H9 (cell line): ENCODE data around the gene GPC6. TPM values are rescaled to one million over a fixed set of nuclear protein-coding genes. Genes with fewer than 3 reads are reported as not detected.

ENCODE experiments used
- DNase-seq: peaks from one replicate; pipeline ENCODE4 v3.0.0-alpha.2; 2017
- H2AFZ ChIP-seq: one replicate; pipeline ENCODE4 v1.6.1; 2013; ENCODE audit warnings: mild to moderate bottlenecking, low read length, control low read depth, moderate library complexity
- H2AK5ac ChIP-seq: 2 replicates; pipeline ENCODE4 v1.6.1; 2013; ENCODE audit warnings: low read length, control low read depth, mixed read lengths; ENCODE audit not compliant: insufficient read length
- H2BK120ac ChIP-seq: one replicate; pipeline ENCODE4 v1.6.1; 2013; ENCODE audit warnings: low read depth, mild to moderate bottlenecking, low read length, control low read depth, inconsistent platforms; ENCODE audit not compliant: poor library complexity, severe bottlenecking
- H2BK12ac ChIP-seq: 2 replicates; pipeline ENCODE4 v1.6.1; 2013; ENCODE audit warnings: low read length, control low read depth, mixed read lengths, low read depth; ENCODE audit not compliant: insufficient read length
- H2BK15ac ChIP-seq: 2 replicates; pipeline ENCODE4 v1.6.1; 2013; ENCODE audit warnings: low read depth, low read length, control low read depth
- H2BK20ac ChIP-seq: one replicate; pipeline ENCODE4 v1.6.1; 2013; ENCODE audit warnings: low read depth, mild to moderate bottlenecking, low read length, control low read depth, inconsistent platforms; ENCODE audit not compliant: poor library complexity, severe bottlenecking
- H2BK5ac ChIP-seq: 2 replicates; pipeline ENCODE4 v1.6.1; 2013; ENCODE audit warnings: low read length, control low read depth, mixed read lengths; ENCODE audit not compliant: insufficient read length
- H3K14ac ChIP-seq: 2 replicates; pipeline ENCODE4 v1.6.1; 2013; ENCODE audit warnings: low read length, control low read depth; ENCODE audit not compliant: insufficient read depth
- H3K18ac ChIP-seq: 2 replicates; pipeline ENCODE4 v1.6.1; 2013; ENCODE audit warnings: low read depth, mild to moderate bottlenecking, mixed read lengths, low read length, control low read depth; ENCODE audit not compliant: insufficient read length
- H3K23ac ChIP-seq: 2 replicates; pipeline ENCODE4 v1.6.1; 2013; ENCODE audit warnings: low read length, control low read depth, mixed read lengths, low read depth; ENCODE audit not compliant: insufficient read length
- H3K23me2 ChIP-seq: 2 replicates; pipeline ENCODE4 v1.6.1; 2013; ENCODE audit warnings: low read depth, mild to moderate bottlenecking, mixed read lengths, low read length, control low read depth; ENCODE audit not compliant: insufficient read length, poor library complexity, severe bottlenecking
- H3K27ac ChIP-seq: 2 replicates; pipeline ENCODE4 v1.5.1; 2013; ENCODE audit warnings: low read length, control low read depth, mixed read lengths, low read depth; ENCODE audit not compliant: insufficient read length
- H3K27me3 ChIP-seq: 2 replicates; pipeline ENCODE4 v1.6.1; 2013; ENCODE audit warnings: low read length, control low read depth, inconsistent platforms; ENCODE audit not compliant: insufficient read depth
- H3K4ac ChIP-seq: 2 replicates; pipeline ENCODE4 v1.6.1; 2013; ENCODE audit warnings: low read depth, mild to moderate bottlenecking, control low read depth, inconsistent platforms, low read length, moderate library complexity
- H3K4me1 ChIP-seq: 2 replicates; pipeline ENCODE4 v1.6.1; 2013; ENCODE audit warnings: low read length, control low read depth, inconsistent platforms; ENCODE audit not compliant: insufficient read depth
- H3K4me2 ChIP-seq: 2 replicates; pipeline ENCODE4 v1.6.1; 2013; ENCODE audit warnings: low read length, control low read depth, mixed read lengths; ENCODE audit not compliant: insufficient read length, insufficient read depth
- H3K56ac ChIP-seq: 2 replicates; pipeline ENCODE4 v1.6.1; 2013; ENCODE audit warnings: low read depth, mild to moderate bottlenecking, mixed read lengths, low read length, control low read depth; ENCODE audit not compliant: insufficient read length
- H3K79me1 ChIP-seq: 2 replicates; pipeline ENCODE4 v1.6.1; 2013; ENCODE audit warnings: low read depth, mild to moderate bottlenecking, moderate library complexity, low read length, control low read depth, inconsistent platforms; ENCODE audit not compliant: insufficient read depth, poor library complexity, severe bottlenecking
- H3K79me2 ChIP-seq: 2 replicates; pipeline ENCODE4 v1.6.1; 2013; ENCODE audit warnings: low read length, control low read depth, inconsistent platforms; ENCODE audit not compliant: insufficient read depth
- H3K9ac ChIP-seq: 2 replicates; pipeline ENCODE4 v1.6.1; 2013; ENCODE audit warnings: low read length, control low read depth, mixed read lengths; ENCODE audit not compliant: insufficient read length; ENCODE audit errors: extremely low read depth
- H3K9me3 ChIP-seq: one replicate; pipeline ENCODE4 v1.6.1; 2013; ENCODE audit warnings: low read depth, low read length, inconsistent platforms; ENCODE audit not compliant: control insufficient read depth
- H3T11ph ChIP-seq: one replicate; pipeline ENCODE4 v1.6.1; 2013; ENCODE audit warnings: mild to moderate bottlenecking, low read length, control low read depth, inconsistent platforms
- H4K20me1 ChIP-seq: one replicate; pipeline ENCODE4 v1.6.1; 2013; ENCODE audit not compliant: control insufficient read depth, insufficient read length, insufficient read depth
- H4K5ac ChIP-seq: 2 replicates; pipeline ENCODE4 v1.6.1; 2013; ENCODE audit warnings: low read depth, mild to moderate bottlenecking, mixed read lengths, low read length, control low read depth; ENCODE audit not compliant: insufficient read length
- H4K8ac ChIP-seq: replicated peaks from 2 replicates; pipeline ENCODE4 v1.6.1; 2013; ENCODE audit warnings: low read length, control low read depth, mixed read lengths, low read depth; ENCODE audit not compliant: insufficient read length
- H4K91ac ChIP-seq: 2 replicates; pipeline ENCODE4 v1.6.1; 2013; ENCODE audit warnings: low read depth, mild to moderate bottlenecking, moderate library complexity, mixed read lengths, low read length, control low read depth; ENCODE audit not compliant: insufficient read length
- H3K27ac Mint-ChIP-seq, 3 experiments: 2 replicates in 2 of 3; 3 replicates in 1 of 3; pipeline ENCODE4 v1.8.0; 2020 to 2021; ENCODE audit warnings: mixed read lengths in 3 of 3, mild to moderate bottlenecking in 1 of 3, moderate library complexity in 1 of 3
- H3K27me3 Mint-ChIP-seq: 2 replicates; pipeline ENCODE4 v1.8.0; 2021; ENCODE audit warnings: low read depth, mild to moderate bottlenecking, moderate library complexity, mixed read lengths
- H3K36me3 Mint-ChIP-seq, 3 experiments: 2 replicates in 2 of 3; 3 replicates in 1 of 3; pipeline ENCODE4 v1.8.0; 2020 to 2021; ENCODE audit warnings: low read depth in 3 of 3, mixed read lengths in 3 of 3; ENCODE audit not compliant: insufficient read depth in 1 of 3
- H3K4me1 Mint-ChIP-seq, 2 experiments: 2 replicates each; pipeline ENCODE4 v1.8.0; 2020; ENCODE audit warnings: mixed read lengths in 2 of 2
- H3K4me3 Mint-ChIP-seq, 2 experiments: 2 replicates in 1 of 2; 3 replicates in 1 of 2; pipeline ENCODE4 v1.8.0; 2020 to 2021; ENCODE audit warnings: mild to moderate bottlenecking in 2 of 2, mixed read lengths in 2 of 2, moderate library complexity in 1 of 2
- H3K9me3 Mint-ChIP-seq, 2 experiments: 2 replicates in 1 of 2; 3 replicates in 1 of 2; pipeline ENCODE4 v1.8.0; 2020; ENCODE audit warnings: mild to moderate bottlenecking in 2 of 2, mixed read lengths in 2 of 2, moderate library complexity in 1 of 2
- CTCF ChIP-seq: fragments of 200-600 bp; sonication (generic); conservative IDR thresholded peaks from 3 replicates; pipeline ENCODE4 v1.8.0; 2021; ENCODE audit warnings: antibody characterized with exemption, mild to moderate bottlenecking
- WGBS: extraction: QIAGEN DNeasy Blood & Tissue Kit; methylation state at CpG from one replicate; pipeline ENCODE4 v1.1.7; 2013; ENCODE audit warnings: missing lambda C conversion rate, low lambda C conversion rate, mixed read lengths; ENCODE audit not compliant: insufficient read length; ENCODE audit errors: extremely low coverage; 5-methylcytosine and 5-hydroxymethylcytosine counted together
- total RNA-seq: library from RNA; stranded (reverse); gene quantifications from 2 replicates; pipeline ENCODE4 v1.2.1, GENCODE V29; 2021

GPC6 gene
- total RNA-seq, 1 experiment from 2014 or later = 15.6 TPM

GRCh38 chr13:93736909-93737308, 510.3 kb downstream of the GPC6 start:
- peaks cover 6 to 7% of the 10 kb centered on the region in 2 experiments; a peak in 2 of 4 replicates for H3K4me1 Mint-ChIP-seq
- WGBS = no CpG with 5 or more reads among the region's 3 CpGs

More at GRCh38 chr13:93736909-93737308, 510.3 kb downstream of the GPC6 start:
- H3K79me2 ChIP-seq = no peaks in the 10 kb centered on the region
- no peaks in the 10 kb centered on the region for H3K9me3 ChIP-seq
- H3K18ac ChIP-seq = no peak overlapping the region
- H3K56ac ChIP-seq = no peak overlapping the region
- DNase-seq = no peak
- H3K23me2 ChIP-seq = no peaks in the 10 kb centered on the region
- H4K20me1 ChIP-seq = no peaks in the 10 kb centered on the region
- H3K23ac ChIP-seq = no peak overlapping the region
- no peak overlapping the region for H3K27ac ChIP-seq
- H3K27me3 ChIP-seq = no peaks in the 10 kb centered on the region
- H3K9me3 Mint-ChIP-seq = 0 out of 5 replicates have a peak, but pooled peaks cover 0 to 2% of the 10 kb centered on the region in 2 experiments
- no peak overlapping the region for H3K14ac ChIP-seq
- no peaks in the 10 kb centered on the region for H3K27me3 Mint-ChIP-seq
- no peaks in the 10 kb centered on the region for H3K36me3 Mint-ChIP-seq
- H2BK20ac ChIP-seq = no peak overlapping the region
- H2BK15ac ChIP-seq = no peak overlapping the region
- no peak overlapping the region for H3K27ac Mint-ChIP-seq
- no peak overlapping the region for H3T11ph ChIP-seq
- no peak overlapping the region for H4K91ac ChIP-seq
- H3K4me3 Mint-ChIP-seq = no peak overlapping the region
- H2BK120ac ChIP-seq = no peak overlapping the region
- no peak overlapping the region for H2BK12ac ChIP-seq
- no peaks in the 10 kb centered on the region for H3K4me1 ChIP-seq
- H3K4me2 ChIP-seq = no peak overlapping the region
- no peak for TF ChIP-seq CTCF
- no peaks in the 10 kb centered on the region for H3K79me1 ChIP-seq
- H3K9ac ChIP-seq = no peak overlapping the region
- no peak overlapping the region for H4K8ac ChIP-seq
- H3K4ac ChIP-seq = no peak overlapping the region
- H2AK5ac ChIP-seq = no peak overlapping the region
- no peak overlapping the region for H4K5ac ChIP-seq
- no peak overlapping the region for H2AFZ ChIP-seq
- H2BK5ac ChIP-seq = no peak overlapping the region
